HepG2 (cell line): Measurements from ENCODE around the gene DOCK10.

Source experiments
- CSRNP2 ChIP-seq: sonication (generic); formaldehyde crosslinking; conservative IDR thresholded peaks from 2 replicates; pipeline ENCODE4 v1.8.0; 2022; ENCODE audit warnings: low read depth, missing genetic modification reagents
- SMC3 ChIP-seq: IDR thresholded peaks from 2 replicates; pipeline ENCODE4 v1.6.1; 2011; ENCODE audit warnings: low read length, improper control_type of control experiment

- TF ChIP-seq SMC3 (no peak), CSRNP2 (CRISPR knock-in tag) (no peak)
These were observed 112.1 kb downstream of the DOCK10 start for GRCh38 chr2:224930124-224930523.
